ENCODE data around the gene SH3BP4.
A peak's percentile ranks its signal among the peaks of the same experiment; 100 is the strongest.

DNA sequence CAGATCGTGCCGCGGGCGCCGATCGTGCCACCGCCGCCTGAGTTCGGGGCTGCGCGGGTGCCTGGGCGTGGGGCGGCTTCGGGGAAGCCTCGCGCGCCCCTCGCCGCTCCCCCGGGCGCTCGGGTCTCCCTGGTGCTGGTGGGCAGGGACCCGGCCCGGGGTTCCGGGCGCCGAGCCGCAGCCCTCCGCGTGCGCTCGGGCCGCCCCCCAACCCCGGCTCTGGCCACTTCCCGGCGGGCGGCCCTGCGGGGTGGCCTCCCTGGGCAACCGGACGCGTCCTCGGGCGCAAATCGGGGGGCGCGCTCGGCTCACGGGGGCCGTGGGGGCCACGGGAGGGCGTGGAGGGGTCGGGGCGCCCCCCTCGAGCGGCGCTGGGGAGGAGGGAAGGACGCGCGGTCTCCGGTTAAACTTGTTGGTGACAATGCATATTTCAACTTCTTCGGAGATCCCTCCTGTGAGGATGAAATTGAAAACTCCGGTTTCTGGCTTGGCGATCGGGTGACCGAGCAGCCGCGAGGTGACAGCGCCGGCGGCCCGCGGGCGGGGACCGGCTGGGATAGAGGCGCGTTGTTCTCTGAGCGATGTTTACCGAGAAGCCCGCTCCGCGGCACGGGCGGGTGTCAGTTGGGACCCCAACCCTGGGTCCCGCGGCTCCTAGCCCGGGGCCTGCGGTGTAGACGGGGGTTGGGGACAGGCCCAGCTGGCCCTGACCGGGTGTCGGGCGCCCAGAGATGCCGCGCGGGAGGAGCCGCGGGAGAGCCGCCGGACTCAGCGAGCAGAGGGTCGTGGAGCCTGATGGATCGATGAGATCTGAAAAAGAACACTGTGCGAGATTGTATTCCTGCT lies 676 bp downstream of the SH3BP4 start:
- TF ChIP-seq POLR2AphosphoS5 (IDR thresholded peaks at IDR 0.05) = peak in 1 of 4 donors; percentile 15
- TF ChIP-seq, protein P1, sequence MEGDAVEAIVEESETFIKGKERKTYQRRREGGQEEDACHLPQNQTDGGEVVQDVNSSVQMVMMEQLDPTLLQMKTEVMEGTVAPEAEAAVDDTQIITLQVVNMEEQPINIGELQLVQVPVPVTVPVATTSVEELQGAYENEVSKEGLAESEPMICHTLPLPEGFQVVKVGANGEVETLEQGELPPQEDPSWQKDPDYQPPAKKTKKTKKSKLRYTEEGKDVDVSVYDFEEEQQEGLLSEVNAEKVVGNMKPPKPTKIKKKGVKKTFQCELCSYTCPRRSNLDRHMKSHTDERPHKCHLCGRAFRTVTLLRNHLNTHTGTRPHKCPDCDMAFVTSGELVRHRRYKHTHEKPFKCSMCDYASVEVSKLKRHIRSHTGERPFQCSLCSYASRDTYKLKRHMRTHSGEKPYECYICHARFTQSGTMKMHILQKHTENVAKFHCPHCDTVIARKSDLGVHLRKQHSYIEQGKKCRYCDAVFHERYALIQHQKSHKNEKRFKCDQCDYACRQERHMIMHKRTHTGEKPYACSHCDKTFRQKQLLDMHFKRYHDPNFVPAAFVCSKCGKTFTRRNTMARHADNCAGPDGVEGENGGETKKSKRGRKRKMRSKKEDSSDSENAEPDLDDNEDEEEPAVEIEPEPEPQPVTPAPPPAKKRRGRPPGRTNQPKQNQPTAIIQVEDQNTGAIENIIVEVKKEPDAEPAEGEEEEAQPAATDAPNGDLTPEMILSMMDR (IDR thresholded peaks at IDR 0.05) = no peak
